Neuronal stem cell (in vitro differentiated cells): ENCODE results near the gene PHACTR3.

Source experiments
- DNase-seq: peaks from one replicate; pipeline ENCODE4 v3.0.0-alpha.2; 2013; ENCODE audit warnings: low spot score
- H2AFZ ChIP-seq: one replicate; pipeline ENCODE4 v1.6.1; 2013; ENCODE audit warnings: mild to moderate bottlenecking, low read length, inconsistent platforms
- H2AK5ac ChIP-seq: 2 replicates; pipeline ENCODE4 v1.6.1; 2013; ENCODE audit warnings: low read depth, mild to moderate bottlenecking, inconsistent platforms, low read length, moderate library complexity, mixed read lengths
- H2BK120ac ChIP-seq: 2 replicates; pipeline ENCODE4 v1.6.1; 2013; ENCODE audit warnings: low read depth, mild to moderate bottlenecking, inconsistent platforms, low read length, moderate library complexity, mixed read lengths
- H2BK12ac ChIP-seq: one replicate; pipeline ENCODE4 v1.6.1; 2013; ENCODE audit warnings: low read length, inconsistent platforms
- H2BK15ac ChIP-seq: 2 replicates; pipeline ENCODE4 v1.6.1; 2013; ENCODE audit warnings: mild to moderate bottlenecking, low read length, inconsistent platforms, mixed read lengths
- H2BK5ac ChIP-seq: one replicate; pipeline ENCODE4 v1.6.1; 2013; ENCODE audit warnings: inconsistent platforms, mild to moderate bottlenecking, low read length, moderate library complexity
- H3K14ac ChIP-seq: one replicate; pipeline ENCODE4 v1.6.1; 2013; ENCODE audit warnings: low read length, inconsistent platforms
- H3K18ac ChIP-seq: 2 replicates; pipeline ENCODE4 v1.6.1; 2013; ENCODE audit warnings: low read length, inconsistent platforms
- H3K23ac ChIP-seq: 2 replicates; pipeline ENCODE4 v1.6.1; 2013; ENCODE audit warnings: low read depth, mild to moderate bottlenecking, mixed read lengths, low read length, inconsistent platforms; ENCODE audit not compliant: poor library complexity
- H3K27ac ChIP-seq: replicated peaks from 3 replicates; pipeline ENCODE4 v1.5.1; 2013; ENCODE audit warnings: low read length, inconsistent platforms
- H3K27me3 ChIP-seq, 3 experiments: 2 replicates each; pipeline ENCODE4 v1.6.1; 2013; ENCODE audit warnings: low read length in 3 of 3, mild to moderate bottlenecking in 2 of 3, inconsistent platforms in 1 of 3, low read depth in 1 of 3, mixed read lengths in 1 of 3, moderate library complexity in 1 of 3; ENCODE audit not compliant: control insufficient read depth in 3 of 3, insufficient read depth in 3 of 3
- H3K36me3 ChIP-seq, 2 donors: replicated peaks in 1 of 2; 2 replicates each; pipeline ENCODE4 v1.6.1; 2013; ENCODE audit warnings: low read length in 2 of 2; ENCODE audit not compliant: control insufficient read depth in 2 of 2, insufficient read depth in 2 of 2
- H3K4ac ChIP-seq: 2 replicates; pipeline ENCODE4 v1.6.1; 2013; ENCODE audit warnings: inconsistent platforms, mild to moderate bottlenecking, low read length, moderate library complexity
- H3K4me1 ChIP-seq, 2 donors: 1 replicate in 1 of 2; 2 replicates in 1 of 2; pipeline ENCODE4 v1.6.1; 2013; ENCODE audit warnings: low read length in 2 of 2, low read depth in 1 of 2; ENCODE audit not compliant: control insufficient read depth in 2 of 2, insufficient read depth in 1 of 2
- H3K4me2 ChIP-seq: one replicate; pipeline ENCODE4 v1.6.1; 2013; ENCODE audit warnings: mild to moderate bottlenecking, low read length, inconsistent platforms; ENCODE audit not compliant: insufficient read depth, poor library complexity, severe bottlenecking
- H3K4me3 ChIP-seq, 2 donors: 2 replicates each; pipeline ENCODE4 v1.5.1; 2013; ENCODE audit warnings: low read length in 2 of 2, mild to moderate bottlenecking in 2 of 2, inconsistent platforms in 1 of 2, moderate library complexity in 1 of 2
- H3K79me1 ChIP-seq: one replicate; pipeline ENCODE4 v1.6.1; 2013; ENCODE audit warnings: low read depth, mild to moderate bottlenecking, inconsistent platforms, low read length, moderate library complexity
- H3K9ac ChIP-seq: one replicate; pipeline ENCODE4 v1.6.1; 2013; ENCODE audit warnings: mild to moderate bottlenecking, low read depth, low read length, inconsistent platforms; ENCODE audit not compliant: poor library complexity
- H3K9me3 ChIP-seq, 2 donors: replicated peaks in 1 of 2; 2 replicates each; pipeline versions ENCODE3 to v1.6.1; 2013; ENCODE audit warnings: low read length in 2 of 2, mild to moderate bottlenecking in 2 of 2, inconsistent platforms in 1 of 2, low read depth in 1 of 2, mixed read lengths in 1 of 2, moderate library complexity in 1 of 2; ENCODE audit not compliant: control insufficient read depth in 2 of 2, insufficient read depth in 1 of 2
- H4K8ac ChIP-seq: one replicate; pipeline ENCODE4 v1.6.1; 2013; ENCODE audit warnings: low read depth, mild to moderate bottlenecking, inconsistent platforms, low read length, moderate library complexity
- H4K91ac ChIP-seq: one replicate; pipeline ENCODE4 v1.6.1; 2013; ENCODE audit warnings: low read length, low read depth, mild to moderate bottlenecking, inconsistent platforms; ENCODE audit not compliant: poor library complexity
- WGBS, 2 donors: extraction: QIAGEN DNeasy Blood & Tissue Kit; methylation state at CpG; one replicate each; pipeline ENCODE4 v1.1.7; 2013; ENCODE audit warnings: missing lambda C conversion rate in 2 of 2, mixed read lengths in 1 of 2; ENCODE audit not compliant: insufficient read length in 2 of 2, insufficient replicate concordance in 1 of 2; ENCODE audit errors: extremely low coverage in 2 of 2; 5-methylcytosine and 5-hydroxymethylcytosine counted together

PHACTR3 gene

DNA sequence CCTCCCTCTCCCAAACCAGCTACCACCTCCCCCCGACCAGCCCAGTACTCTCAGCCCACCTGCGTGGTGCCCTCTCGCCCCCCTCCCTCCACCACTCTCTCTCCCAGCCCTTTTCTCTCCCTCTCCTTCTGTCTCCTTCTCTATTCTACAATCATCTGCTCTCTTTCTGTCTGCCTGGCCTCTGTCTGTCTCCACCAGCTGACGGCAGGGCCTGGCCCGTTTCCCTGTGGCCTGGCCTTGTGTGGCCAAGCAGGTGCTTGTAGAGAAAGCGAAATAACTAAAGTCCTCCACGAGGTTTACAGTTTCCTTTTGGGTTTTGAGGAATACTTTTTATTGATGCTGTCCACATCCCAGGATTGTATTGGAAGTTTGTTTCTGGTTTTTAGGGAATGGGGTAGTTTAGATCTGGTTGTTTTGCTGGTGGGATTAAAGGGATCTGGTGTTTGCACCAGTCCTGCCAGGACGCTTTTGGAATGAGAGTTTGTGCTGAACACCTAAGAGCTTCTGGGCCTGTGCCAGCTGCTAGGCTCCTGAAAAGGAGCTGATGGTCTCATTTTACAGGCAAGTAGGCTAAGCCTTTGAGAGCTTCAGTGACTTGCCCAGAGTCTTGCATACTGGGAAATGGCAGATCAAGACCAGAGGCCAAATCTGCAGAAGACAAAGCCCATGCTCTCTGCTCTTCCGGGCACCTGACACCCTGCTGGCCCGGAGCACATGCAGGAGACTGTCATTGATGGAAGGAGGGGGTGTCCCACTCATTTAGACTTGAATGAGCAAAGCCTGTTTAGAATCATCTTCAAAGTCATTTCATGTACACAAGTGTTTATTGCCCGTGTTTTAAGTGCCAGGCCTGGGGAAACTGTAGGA lies 167.4 kb downstream of the PHACTR3 start:
- H4K91ac ChIP-seq, result no peak overlapping the region
- no peak overlapping the region for H3K14ac ChIP-seq
- no peak overlapping the region for H3K23ac ChIP-seq
- H2BK12ac ChIP-seq, result no peak overlapping the region
- H3K4me3 ChIP-seq, result no peak overlapping the region
- H2BK5ac ChIP-seq, result no peak overlapping the region
- H3K4me1 ChIP-seq, result no peaks in the 10 kb centered on the region
- no peak overlapping the region for H4K8ac ChIP-seq
- no peak overlapping the region for H3K27ac ChIP-seq
- no peak overlapping the region for H3K18ac ChIP-seq
- H3K79me1 ChIP-seq, result no peaks in the 10 kb centered on the region
- H3K4ac ChIP-seq, result no peak overlapping the region
- H3K27me3 ChIP-seq, result no peaks in the 10 kb centered on the region
- WGBS, 2 donors, result no CpG with 5 or more reads among the region's 11 CpGs
- no peak overlapping the region for H2BK120ac ChIP-seq
- no peak overlapping the region for H2AFZ ChIP-seq
- H3K9ac ChIP-seq, result no peak overlapping the region
- no peak overlapping the region for H2AK5ac ChIP-seq
- H3K36me3 ChIP-seq, result no peaks in the 10 kb centered on the region
- no peaks in the 10 kb centered on the region for H3K9me3 ChIP-seq
- H3K4me2 ChIP-seq, result no peak overlapping the region
- H2BK15ac ChIP-seq, result no peak overlapping the region
- no peak for DNase-seq

DNA sequence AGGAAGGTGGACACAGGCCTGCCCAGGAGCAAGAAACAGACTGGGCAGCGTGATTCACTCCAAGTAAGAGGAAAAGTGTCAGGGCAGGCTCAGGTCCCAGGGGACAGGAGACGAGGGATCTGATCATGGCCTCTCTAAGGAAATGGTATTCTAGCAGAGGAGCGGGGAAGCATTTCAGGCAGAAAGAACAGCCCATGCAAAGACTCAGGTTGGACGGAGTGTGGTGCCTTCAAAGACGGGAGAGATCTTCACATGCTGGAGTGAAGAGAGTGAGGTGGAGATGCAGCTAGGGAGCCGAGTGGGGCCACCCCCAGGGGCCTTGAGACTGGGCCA lies 168.0 kb downstream of the PHACTR3 start:
- H3K9ac ChIP-seq, result no peak overlapping the region
- no peak overlapping the region for H3K27ac ChIP-seq
- H3K9me3 ChIP-seq, result no peaks in the 10 kb centered on the region
- WGBS, 2 donors, result no CpG with 5 or more reads among the region's 6 CpGs
- H2BK5ac ChIP-seq, result no peak overlapping the region
- no peak overlapping the region for H2BK12ac ChIP-seq
- H4K91ac ChIP-seq, result no peak overlapping the region
- no peaks in the 10 kb centered on the region for H3K36me3 ChIP-seq
- no peak for DNase-seq
- H2AFZ ChIP-seq, result no peak overlapping the region
- no peaks in the 10 kb centered on the region for H3K4me1 ChIP-seq
- no peaks in the 10 kb centered on the region for H3K27me3 ChIP-seq
- no peak overlapping the region for H3K14ac ChIP-seq
- H3K18ac ChIP-seq, result no peak overlapping the region
- H4K8ac ChIP-seq, result no peak overlapping the region
- no peak overlapping the region for H2AK5ac ChIP-seq
- H2BK15ac ChIP-seq, result no peak overlapping the region
- no peaks in the 10 kb centered on the region for H3K79me1 ChIP-seq
- no peak overlapping the region for H3K4me2 ChIP-seq
- no peak overlapping the region for H3K4ac ChIP-seq
- no peak overlapping the region for H3K4me3 ChIP-seq
- H2BK120ac ChIP-seq, result no peak overlapping the region
- H3K23ac ChIP-seq, result no peak overlapping the region

DNA sequence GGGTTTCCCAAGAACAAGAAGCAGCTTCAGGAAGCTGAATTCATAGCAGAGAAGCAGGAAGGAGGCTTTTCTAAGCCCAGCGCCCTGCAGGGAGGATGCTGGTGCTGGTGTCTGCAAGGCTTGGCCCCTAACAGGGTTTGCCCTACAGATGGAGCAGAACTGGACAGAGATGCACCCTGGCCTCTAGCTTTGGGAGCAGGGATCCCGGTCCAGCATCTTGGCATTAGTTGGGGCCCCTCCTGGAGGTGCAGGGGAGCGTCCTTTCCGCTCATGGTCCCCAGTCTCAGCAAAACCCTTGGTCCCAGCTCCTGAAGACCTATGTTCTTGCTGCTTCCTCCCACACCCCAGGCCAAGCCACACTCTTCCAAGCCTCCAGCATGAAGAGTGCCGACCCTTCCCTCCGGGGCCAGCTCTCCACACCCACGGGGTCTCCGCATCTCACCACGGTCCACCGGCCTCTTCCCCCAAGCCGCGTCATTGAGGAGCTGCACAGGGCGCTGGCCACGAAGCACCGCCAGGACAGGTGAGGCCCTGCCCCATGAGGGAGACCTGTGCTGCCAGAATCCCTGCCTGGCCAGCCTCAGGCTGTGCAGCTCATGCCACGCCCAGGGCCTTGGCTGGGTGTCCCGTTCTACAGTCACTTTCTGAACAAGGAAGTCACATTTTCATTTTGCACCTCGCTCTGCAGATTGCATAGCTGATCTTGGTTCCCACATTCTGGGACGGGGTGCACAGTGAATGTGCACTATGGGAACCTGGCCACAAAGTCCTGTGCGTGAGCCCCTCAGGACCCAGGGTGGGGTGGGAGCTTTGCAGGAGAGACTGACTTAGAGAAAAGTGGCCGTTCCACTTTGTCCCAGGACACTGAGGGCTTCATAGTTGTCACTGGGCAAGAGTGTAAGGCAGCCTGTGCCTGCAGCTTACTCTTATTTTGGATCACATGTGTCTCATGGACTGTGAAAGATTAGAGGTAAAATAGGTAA lies 168.9 kb downstream of the PHACTR3 start:
- H3K4me1 ChIP-seq, result no peaks in the 10 kb centered on the region
- H3K27me3 ChIP-seq, result no peaks in the 10 kb centered on the region
- no peak for DNase-seq
- H3K14ac ChIP-seq, result peak overlapping the region; percentile 25
- H2BK5ac ChIP-seq, result no peak overlapping the region
- H3K23ac ChIP-seq, result no peak overlapping the region
- no peak overlapping the region for H4K8ac ChIP-seq
- H3K79me1 ChIP-seq, result no peaks in the 10 kb centered on the region
- H2AFZ ChIP-seq, result no peak overlapping the region
- no peaks in the 10 kb centered on the region for H3K36me3 ChIP-seq
- H4K91ac ChIP-seq, result no peak overlapping the region
- H3K18ac ChIP-seq, result peak overlapping the region; percentile 31
- H3K4ac ChIP-seq, result no peak overlapping the region
- H3K9ac ChIP-seq, result no peak overlapping the region
- H3K4me2 ChIP-seq, result no peak overlapping the region
- H2AK5ac ChIP-seq, result peak overlapping the region; percentile 31
- no peak overlapping the region for H2BK120ac ChIP-seq
- no peaks in the 10 kb centered on the region for H3K9me3 ChIP-seq
- H3K4me3 ChIP-seq, result no peak overlapping the region
- no peak overlapping the region for H2BK15ac ChIP-seq
- H2BK12ac ChIP-seq, result no peak overlapping the region
- H3K27ac ChIP-seq, result no peak overlapping the region
- no CpG with 5 or more reads among the region's 21 CpGs for WGBS, 2 donors

DNA sequence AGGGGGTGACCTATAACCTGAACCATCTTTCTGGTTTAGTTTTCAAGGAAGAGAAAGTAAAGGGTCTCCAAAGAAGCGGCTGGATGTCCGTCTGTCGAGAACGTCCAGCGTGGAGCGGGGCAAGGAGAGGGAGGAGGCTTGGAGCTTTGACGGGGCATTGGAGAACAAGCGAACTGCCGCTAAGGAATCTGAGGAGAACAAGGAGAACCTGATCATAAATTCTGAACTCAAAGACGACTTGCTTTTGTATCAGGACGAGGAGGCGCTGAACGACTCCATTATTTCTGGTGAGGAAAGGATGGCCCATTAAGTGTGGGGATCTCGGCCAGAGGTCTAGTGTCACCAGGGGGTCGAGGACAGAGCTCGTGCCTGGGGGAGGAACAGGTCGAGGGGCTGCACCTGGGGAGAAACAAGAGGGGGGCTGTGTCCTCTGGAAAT lies 169.9 kb downstream of the PHACTR3 start:
- Histone ChIP-seq H3K4me2 (no peak overlapping the region), H3K23ac (no peak overlapping the region), H3K27me3 (no peaks in the 10 kb centered on the region), H2AFZ (no peak overlapping the region), H2BK12ac (no peak overlapping the region), H2BK120ac (no peak overlapping the region), H3K9me3 (no peaks in the 10 kb centered on the region), H3K4ac (no peak overlapping the region), H3K9ac (no peak overlapping the region), H3K79me1 (no peaks in the 10 kb centered on the region), H3K4me1 (no peaks in the 10 kb centered on the region), H3K36me3 (no peaks in the 10 kb centered on the region), H3K14ac (no peak overlapping the region), H2BK5ac (no peak overlapping the region), H4K91ac (no peak overlapping the region), H2AK5ac (no peak overlapping the region), H4K8ac (no peak overlapping the region), H2BK15ac (no peak overlapping the region), H3K4me3 (no peak overlapping the region), H3K18ac (no peak overlapping the region), H3K27ac (no peak overlapping the region)
- no peak for DNase-seq
- no CpG with 5 or more reads among the region's 17 CpGs for WGBS, 2 donors
